Measurements from ENCODE around the gene PIP4K2C.
A peak's percentile ranks its signal among the peaks of the same experiment; 100 is the strongest.
"Not testable (repeated sequence)": the region's sequence is repeated elsewhere in the genome, so short reads cannot be mapped to it uniquely, and the experiment has no call there.

The PIP4K2C gene

DNA sequence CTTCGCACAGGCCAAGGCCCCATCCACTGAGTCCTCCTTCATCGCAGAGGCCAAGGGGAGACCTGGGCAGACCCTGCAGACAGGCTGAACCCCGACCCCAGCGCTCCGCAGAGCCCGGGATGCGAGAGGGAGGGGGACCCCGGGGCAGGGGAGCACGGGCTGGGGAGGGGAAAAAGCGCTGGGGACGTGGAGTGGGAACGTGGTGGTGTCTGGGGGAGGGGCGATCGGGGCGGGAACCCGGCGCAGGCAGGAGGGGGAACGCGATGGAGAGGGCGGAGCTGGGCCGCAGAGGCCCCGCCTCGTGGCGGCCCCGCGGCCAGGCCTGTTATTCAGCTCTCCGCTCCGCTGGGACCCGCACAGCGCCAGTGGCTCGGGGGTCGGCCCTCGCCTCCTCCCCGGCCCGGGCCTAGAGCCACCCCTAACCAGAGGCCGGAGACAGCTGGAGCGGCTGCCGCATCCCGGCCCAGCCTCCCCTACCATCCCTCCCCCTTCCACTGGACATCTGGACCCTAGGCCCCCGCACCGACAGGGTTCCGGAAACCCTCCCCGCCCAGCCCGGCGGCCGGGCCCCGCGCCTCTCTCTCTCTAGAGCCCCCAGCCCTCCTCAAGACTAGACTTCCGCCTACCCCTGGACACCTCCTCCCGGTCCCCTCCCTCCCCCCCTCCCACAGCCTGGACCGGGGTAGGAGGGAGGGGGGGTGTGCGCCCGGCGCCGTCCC, 20.3 kb downstream of the PIP4K2C start, which contains the start of gene ARHGEF25:
Gene ARHGEF25, plus strand, starts transcription at position 328 of the 719 bp plus-strand sequence. CDS start 460 bp downstream, outside the sequence.
- DNase-seq: peak; percentile 14

DNA sequence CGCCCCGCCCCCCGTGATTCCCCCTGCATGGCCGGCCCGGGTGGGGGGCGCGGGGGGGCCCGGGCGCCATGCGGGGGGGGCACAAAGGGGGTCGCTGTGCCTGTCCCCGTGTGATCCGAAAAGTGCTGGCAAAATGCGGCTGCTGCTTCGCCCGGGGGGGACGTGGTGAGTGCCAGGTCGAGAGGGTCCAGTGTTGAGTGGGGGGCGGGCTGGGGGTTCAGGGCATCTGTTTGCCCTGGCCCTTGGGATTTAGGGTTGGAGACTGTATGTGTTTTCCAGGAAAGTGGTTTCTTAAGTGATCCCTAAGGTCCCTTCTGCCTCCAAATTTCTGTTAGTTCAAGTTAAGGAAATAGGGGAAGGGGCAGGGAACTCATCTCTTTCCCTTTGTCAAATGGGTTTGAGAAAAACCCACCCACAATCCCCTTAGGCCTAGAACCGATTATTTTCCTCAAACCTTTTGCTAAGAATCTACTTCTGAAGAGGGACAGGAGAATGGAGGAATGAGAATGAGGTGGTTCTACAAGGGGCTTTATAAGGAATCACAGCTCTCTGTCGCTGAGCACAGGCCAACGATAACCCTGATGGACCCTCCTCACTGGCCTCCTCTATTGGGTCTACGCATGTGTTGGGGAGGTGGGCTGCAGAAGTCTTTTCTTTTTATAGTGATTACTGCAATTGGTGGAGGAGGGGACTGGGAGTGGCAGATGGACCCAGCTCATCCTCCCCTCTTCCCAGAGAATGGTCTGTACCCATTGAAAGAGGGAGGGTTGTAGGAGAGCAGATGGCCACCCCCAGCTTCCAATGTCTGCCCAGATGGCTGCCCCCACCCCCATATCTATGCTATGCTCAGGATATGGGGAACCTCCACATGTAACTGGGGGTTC, 21.1 kb downstream of the PIP4K2C start:
- DNase-seq: no peak

DNA sequence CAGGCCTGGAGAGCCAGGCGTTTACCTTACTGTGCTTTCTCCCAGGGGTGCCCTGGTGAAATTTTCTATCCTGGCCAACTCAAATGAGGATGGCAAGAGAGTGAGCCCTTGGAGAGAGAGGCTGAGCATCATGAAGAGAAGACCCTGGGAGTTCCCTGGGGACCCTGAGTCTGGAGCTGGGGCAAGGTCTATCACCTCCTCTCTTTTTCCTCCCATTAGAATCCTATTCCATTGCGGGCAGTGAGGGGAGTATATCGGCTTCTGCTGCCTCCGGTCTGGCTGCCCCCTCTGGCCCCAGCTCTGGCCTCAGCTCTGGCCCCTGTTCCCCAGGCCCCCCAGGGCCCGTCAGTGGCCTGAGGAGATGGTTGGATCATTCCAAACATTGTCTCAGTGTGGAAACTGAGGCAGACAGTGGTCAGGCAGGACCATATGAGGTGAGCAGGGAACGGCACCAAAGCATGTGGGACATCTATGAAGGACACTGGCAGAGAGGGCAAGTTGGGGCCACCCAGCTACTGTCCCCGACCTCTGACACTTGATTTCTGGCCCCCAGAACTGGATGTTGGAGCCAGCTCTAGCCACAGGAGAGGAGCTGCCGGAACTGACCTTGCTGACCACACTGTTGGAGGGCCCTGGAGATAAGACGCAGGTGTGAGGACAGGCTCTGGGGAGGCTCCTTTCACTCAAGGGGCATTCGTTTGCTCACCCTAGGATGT, 21.9 kb downstream of the PIP4K2C start:
- no peak for DNase-seq

GRCh38 chr12:57613427-57614109, 22.6 kb downstream of the PIP4K2C start:
- DNase-seq: no peak

DNA sequence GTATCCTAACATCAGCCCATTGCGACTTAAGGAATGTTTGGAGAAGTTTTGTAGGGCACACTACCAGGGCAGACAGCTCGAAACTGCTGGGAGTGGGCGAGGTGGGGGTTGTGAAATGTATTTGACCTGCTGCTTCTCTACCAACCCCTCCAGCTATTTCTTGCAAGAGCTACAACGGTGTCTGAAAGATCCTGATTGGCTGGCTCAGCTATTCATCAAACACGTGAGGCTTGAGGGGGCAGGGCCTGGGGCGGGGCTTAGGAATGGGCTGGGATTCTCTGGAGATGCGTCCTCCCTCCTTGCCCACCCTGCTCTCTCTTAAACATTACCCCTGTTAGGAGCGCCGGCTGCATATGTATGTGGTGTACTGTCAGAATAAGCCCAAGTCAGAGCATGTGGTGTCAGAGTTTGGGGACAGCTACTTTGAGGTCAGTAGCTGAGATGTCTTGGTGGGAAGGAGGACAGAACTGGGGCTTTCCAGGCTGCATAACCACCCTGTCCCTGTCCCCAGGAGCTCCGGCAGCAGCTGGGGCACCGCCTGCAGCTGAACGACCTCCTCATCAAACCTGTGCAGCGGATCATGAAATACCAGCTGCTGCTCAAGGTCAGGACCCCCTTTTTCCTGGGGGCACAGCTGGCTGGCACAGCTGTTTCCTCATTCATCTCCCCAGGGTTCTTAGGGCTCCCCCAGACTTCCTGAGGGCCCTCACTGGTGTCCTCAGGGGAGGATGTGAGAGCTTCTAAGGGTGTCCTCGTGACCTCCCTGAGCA, 23.4 kb downstream of the PIP4K2C start:
- no peak for DNase-seq

DNA sequence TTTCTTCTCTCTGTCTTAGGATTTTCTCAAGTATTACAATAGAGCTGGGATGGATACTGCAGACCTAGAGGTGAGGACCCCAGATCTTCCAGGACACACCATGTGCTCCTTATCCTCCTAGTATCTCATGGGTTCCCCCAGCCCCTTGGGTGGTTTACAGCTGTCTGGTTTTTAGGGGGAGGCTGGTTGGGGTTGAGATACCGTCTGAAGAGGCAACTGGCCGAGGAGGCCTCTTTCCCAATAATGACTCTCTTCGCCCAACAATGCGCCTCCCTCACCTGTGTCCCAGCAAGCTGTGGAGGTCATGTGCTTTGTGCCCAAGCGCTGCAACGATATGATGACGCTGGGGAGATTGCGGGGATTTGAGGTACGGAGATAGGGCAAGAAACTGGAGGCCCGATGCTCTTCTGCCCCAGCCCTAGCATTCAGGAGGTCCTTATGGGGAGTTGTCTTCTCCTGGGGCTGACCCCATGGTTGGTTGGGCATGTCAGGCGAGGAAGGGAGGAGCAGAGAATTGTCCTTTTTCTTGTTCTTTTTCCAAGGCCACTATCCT, 24.0 kb downstream of the PIP4K2C start:
- no peak for DNase-seq

GRCh38 chr12:57615637-57616036, 24.6 kb downstream of the PIP4K2C start:
- no peak for DNase-seq

DNA sequence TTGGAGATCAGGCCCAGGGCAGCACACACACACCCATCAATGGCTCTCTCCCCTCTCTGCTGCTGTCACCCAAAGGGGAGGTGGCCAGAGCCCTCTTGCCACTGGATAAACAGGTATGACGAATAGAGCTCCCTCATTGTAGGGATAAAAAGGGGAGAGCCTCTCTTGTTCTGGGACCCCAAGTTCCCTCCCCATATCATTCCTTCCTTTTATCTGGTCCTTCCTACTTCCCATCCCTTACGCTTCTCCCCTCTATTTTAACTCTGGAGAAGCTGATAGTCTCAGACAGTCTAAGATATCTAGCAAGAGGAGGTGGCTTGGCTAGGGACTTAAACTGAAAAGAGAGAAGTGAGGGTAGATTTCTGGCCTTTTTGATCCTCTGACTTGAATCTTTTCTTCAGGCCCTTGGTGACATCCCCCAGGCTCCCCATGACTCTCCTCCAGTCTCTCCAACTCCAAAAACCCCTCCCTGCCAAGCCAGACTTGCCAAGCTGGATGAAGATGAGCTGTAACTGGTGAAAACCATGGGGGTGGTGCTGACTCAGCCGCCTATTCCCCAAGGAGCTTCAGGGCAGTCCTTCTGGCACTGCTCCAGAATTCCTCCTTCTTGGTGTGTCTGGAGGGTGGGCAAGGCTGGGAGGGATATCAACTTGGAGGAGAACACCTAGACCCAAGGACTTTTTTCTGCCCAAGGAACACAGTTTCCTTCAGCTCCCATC, 25.6 kb downstream of the PIP4K2C start:
- no peak for DNase-seq

GRCh38 chr12:57617942-57618341, 26.9 kb downstream of the PIP4K2C start:
- no peak for DNase-seq

DNA sequence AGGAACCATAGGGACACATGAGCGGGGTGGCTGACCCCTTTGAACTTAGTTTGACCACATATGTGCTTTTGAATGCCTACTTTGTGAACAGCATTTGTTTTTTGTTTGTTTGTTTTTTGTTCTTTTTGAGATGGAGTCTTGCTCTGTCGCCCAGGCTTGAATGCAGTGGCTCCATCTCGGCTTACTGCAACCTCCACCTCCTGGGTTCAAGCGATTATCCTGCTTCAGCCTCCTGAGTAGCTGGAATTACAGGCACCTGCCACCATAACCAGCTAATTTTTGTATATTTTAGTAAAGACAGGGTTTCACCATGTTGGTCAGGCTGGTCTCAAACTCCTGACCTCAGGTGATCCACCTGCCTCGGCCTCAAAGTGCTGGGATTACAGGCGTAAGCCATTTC, 27.4 kb downstream of the PIP4K2C start:
- not testable (repeated sequence) for DNase-seq

DNA sequence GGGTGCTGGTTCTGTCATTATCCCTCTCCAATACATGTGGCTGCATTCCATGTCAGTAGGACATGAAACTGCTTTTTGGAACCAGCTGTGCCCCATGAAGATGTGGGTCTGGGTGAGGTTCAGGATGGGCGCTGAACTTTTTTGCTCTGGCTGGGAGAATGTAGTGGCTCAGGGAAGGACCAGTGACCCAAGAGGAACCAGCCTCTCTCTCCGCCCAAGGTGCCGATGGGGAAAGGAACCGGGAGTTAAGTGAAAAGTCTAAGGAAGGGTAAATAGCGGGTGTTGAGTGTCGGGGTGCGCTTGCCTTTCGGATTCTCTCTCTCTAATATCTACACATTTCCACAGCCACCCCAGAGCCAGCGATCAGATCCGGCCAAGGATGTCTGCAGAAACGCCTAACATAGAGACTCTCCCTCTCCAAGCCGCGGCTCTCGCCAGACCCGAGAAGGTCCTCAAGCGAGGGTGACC, 28.0 kb downstream of the PIP4K2C start:
- DNase-seq: no peak

- no peak for DNase-seq
Measured at GRCh38 chr12:57619434-57620244, 28.6 kb downstream of the PIP4K2C start.

GRCh38 chr12:57620245-57620935, 29.4 kb downstream of the PIP4K2C start:
- no peak for DNase-seq

DNA sequence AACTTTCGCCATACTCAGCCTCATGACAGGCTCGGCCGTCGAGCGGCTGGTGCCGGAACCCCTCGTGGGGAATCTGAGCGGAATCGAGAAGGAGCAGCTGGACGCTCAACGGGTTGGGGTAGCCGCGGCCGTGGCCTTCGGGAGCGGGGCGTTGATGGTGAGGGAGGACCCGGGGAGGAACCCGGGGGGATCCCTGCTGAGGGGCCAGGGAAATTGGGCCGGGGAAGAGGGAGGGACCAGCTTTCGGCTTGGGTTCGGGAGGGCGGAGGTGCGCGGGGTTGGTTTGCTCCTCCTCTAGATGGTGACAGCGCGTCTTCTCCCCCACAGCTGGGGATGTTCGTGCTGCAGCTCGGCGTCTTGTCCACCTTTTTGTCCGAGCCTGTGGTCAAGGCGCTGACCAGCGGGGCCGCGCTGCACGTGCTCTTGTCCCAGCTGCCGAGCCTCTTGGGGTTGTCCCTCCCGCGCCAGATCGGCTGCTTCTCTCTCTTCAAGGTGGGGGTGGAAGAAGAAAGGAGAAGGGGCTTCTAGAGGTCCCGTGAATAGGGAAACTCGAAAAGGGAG, 30.0 kb downstream of the PIP4K2C start:
- DNase-seq: no peak

DNA sequence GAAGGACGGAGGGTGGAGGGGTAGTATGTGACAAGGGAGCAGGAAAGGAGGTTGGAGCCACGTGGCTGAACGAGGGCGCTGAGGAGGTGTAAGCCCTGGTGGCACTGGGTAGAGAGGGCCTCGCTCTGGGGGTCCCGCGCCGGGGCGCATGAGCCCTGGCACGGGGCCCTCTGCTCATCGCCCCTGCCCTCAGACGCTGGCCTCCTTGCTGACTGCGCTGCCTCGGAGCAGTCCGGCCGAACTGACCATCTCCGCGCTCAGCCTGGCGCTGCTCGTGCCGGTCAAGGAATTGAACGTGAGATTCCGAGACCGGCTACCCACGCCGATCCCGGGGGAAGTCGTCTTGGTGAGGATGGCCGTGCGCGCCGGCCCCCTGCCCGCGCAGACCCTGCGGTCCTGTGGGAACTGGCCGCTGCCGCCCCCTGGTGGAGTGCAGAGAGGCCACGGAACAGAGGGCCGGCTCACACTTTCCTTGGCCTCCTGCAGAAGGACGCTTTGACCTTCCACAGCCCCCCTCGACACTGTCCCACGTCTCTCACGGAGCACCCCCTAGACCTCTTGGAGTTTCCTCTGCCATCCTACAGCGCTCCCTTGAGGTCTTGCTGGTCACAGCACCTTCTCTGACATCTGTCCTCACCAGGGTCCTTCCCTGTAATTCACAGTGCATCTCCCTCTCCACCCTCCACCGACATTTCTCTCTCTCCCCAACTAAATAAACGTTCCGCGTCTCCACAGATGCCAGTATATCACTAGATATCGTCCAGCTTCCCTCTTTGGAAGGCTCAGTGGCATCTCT, 30.7 kb downstream of the PIP4K2C start:
- peak; percentile 30 for DNase-seq

GRCh38 chr12:57622293-57623245, 31.6 kb downstream of the PIP4K2C start:
- no peak for DNase-seq

GRCh38 chr12:57623385-57623784, 32.4 kb downstream of the PIP4K2C start:
- DNase-seq: no peak

Measured in NCI-H1105 (cell line).